Ovary (tissue), 9 donors: Measurements from ENCODE around the gene OSBPL5. TPM values are rescaled to one million over a fixed set of nuclear protein-coding genes. Genes with fewer than 3 reads are reported as not detected.

ENCODE experiments used
- DNase-seq, 5 donors: peaks; one replicate each; pipeline ENCODE4 v3.0.0-alpha.2; 2019 to 2020
- H3K27ac ChIP-seq, 2 donors: fragments of 200-600 bp; one replicate each; pipeline versions ENCODE4 v1.5.1 to v1.8.0; 2019 to 2022
- H3K27me3 ChIP-seq: fragments of 200-600 bp; one replicate; pipeline ENCODE4 v1.8.0; 2022
- H3K36me3 ChIP-seq: fragments of 200-600 bp; sonication (generic); one replicate; pipeline ENCODE4 v1.5.1; 2019
- H3K4me1 ChIP-seq: one replicate; pipeline ENCODE4 v1.8.1; 2013; ENCODE audit warnings: mild to moderate bottlenecking, moderate library complexity; ENCODE audit not compliant: insufficient read depth
- H3K4me3 ChIP-seq: fragments of 200-600 bp; sonication (generic); one replicate; pipeline ENCODE4 v1.5.1; 2017
- H3K9me3 ChIP-seq, 2 donors: fragments of 200-600 bp in 1 of 2; sonication (generic) in 1 of 2; one replicate each; pipeline versions ENCODE4 v1.5.1 to v1.8.1; 2013 to 2019; ENCODE audit warnings: mild to moderate bottlenecking in 1 of 2, moderate library complexity in 1 of 2
- EP300 ChIP-seq: sonication (generic); formaldehyde crosslinking; IDR thresholded peaks from one replicate; pipeline ENCODE4 v1.6.1; 2017; ENCODE audit warnings: antibody characterized with exemption
- POLR2A ChIP-seq: fragments of 450-650 bp; IDR thresholded peaks from one replicate; pipeline ENCODE4 v1.6.1; 2017; ENCODE audit warnings: antibody characterized with exemption, mild to moderate bottlenecking, moderate library complexity
- WGBS, 3 donors: extraction: QIAGEN DNeasy Blood & Tissue Kit in 1 of 3; methylation state at CpG; one replicate each; pipeline versions ENCODE4 v1.1.5 to v1.1.7; 2013 to 2017; 5-methylcytosine and 5-hydroxymethylcytosine counted together
- intact Hi-C, 4 donors: fragments of 100-400 bp; cut with DNase I; formaldehyde crosslinking; loops; one replicate each; pipeline versions ENCODE4 v1.11.0 to v1.15.1; 2022 to 2023
- polyA plus RNA-seq, 2 donors: library from polyadenylated mRNA; stranded (reverse); fragments of 200-250 nt in 1 of 2; fragments of 350-450 nt in 1 of 2; fragmentation: Illumina TruSeq in 1 of 2; extraction: RNeasy Lipid Tissue Mini Kit (QIAGEN cat#74804) in 1 of 2; gene quantifications; one replicate each; pipeline ENCODE4 v1.2.3, GENCODE V29; 2013 to 2014
- total RNA-seq, 7 donors: library from RNA; depleted of rRNA in 2 of 7; stranded (reverse); fragments of >200 nt in 2 of 7; fragmentation: NEBNext Ultra II Directional in 3 of 7; extraction: Animal tissue kit (Norgen Biotek cat#: 25700) in 3 of 7; gene quantifications; one replicate each; pipeline versions ENCODE4 v1.1.0 to v1.2.4, GENCODE V29; 2016 to 2023
- TF ChIP-seq, protein P1 (sequence below), 3 donors: fragments of 450-650 bp in 2 of 3; fragments of 200-600 bp in 1 of 3; IDR thresholded peaks; one replicate each; pipeline versions ENCODE4 v1.5.1 to v1.8.0; 2016 to 2022; ENCODE audit warnings: antibody characterized with exemption in 3 of 3, mild to moderate bottlenecking in 1 of 3
- donor health status: DM: no; HTN: no; CAD: no; lungs with moderate emphysema.
- donor health status: DM: no; HTN: no; CAD: no.
- donor health status: Bipolar disorder and iron deficiency.
- donor health status: DM: yes; HTN: yes; CAD: no.
- donor health status: DM: no; HTN: no; CAD: no.
- donor health status: DM: yes; HTN: yes; CAD: no.

OSBPL5 gene
- total and polyA plus RNA-seq, 9 donors, result 3.0 to 41.0 (median 23.3) TPM

DNA sequence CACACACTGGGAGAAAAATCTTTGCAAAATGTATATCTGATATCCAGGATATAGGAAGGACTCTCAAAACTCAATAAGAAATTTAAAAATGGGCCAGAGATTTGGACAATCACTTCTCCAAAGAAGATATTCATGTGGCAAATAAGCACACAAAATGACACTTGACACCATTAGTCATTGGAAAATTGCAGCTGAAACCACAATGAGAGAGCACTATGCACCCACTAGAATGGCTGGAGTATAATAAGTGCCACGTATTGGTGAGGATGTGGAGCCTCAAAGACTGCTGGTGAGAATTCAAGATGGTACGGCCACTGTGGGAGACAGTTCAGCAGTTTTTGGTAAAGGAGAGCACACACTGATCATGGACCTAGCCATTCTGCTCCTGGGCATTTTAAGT is 12.8 kb upstream of the OSBPL5 start:
- no peaks in the 10 kb centered on the region for H3K36me3 ChIP-seq
- H3K9me3 ChIP-seq, result no peaks in the 10 kb centered on the region
- TF ChIP-seq, protein P1, sequence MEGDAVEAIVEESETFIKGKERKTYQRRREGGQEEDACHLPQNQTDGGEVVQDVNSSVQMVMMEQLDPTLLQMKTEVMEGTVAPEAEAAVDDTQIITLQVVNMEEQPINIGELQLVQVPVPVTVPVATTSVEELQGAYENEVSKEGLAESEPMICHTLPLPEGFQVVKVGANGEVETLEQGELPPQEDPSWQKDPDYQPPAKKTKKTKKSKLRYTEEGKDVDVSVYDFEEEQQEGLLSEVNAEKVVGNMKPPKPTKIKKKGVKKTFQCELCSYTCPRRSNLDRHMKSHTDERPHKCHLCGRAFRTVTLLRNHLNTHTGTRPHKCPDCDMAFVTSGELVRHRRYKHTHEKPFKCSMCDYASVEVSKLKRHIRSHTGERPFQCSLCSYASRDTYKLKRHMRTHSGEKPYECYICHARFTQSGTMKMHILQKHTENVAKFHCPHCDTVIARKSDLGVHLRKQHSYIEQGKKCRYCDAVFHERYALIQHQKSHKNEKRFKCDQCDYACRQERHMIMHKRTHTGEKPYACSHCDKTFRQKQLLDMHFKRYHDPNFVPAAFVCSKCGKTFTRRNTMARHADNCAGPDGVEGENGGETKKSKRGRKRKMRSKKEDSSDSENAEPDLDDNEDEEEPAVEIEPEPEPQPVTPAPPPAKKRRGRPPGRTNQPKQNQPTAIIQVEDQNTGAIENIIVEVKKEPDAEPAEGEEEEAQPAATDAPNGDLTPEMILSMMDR (IDR thresholded peaks at IDR 0.05), result no peak
- TF ChIP-seq EP300, result no peak
- no peak for TF ChIP-seq POLR2A
- no peak overlapping the region for H3K4me3 ChIP-seq
- WGBS, 3 donors, result 77 to 83% (median 82%) methylated on average over 2 of the region's 2 CpGs
- H3K27me3 ChIP-seq, result no peaks in the 10 kb centered on the region
- H3K27ac ChIP-seq, result no peak overlapping the region
- intact Hi-C loops, result no loop called here
- DNase-seq, result no peak
- H3K4me1 ChIP-seq, result no peaks in the 10 kb centered on the region

DNA sequence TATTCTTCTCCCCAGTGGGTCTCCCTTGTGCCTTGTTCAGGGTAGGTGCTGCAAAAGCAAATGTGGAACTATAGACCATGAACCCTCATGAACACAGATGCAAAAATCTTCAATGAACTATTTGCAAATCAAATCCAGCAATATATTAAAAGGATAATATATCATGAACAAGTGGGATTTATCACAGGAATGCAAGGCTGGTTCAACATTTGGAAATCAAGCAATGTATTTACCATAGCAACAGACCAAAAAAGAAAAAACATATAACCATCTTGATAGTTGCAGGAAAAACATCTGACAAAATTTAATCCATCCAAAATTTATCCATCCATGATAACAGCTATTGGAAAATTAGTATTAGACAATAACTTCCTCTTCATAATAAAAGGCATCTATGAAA is 11.4 kb upstream of the OSBPL5 start:
- H3K4me1 ChIP-seq, result no peaks in the 10 kb centered on the region
- TF ChIP-seq POLR2A (no peak), EP300 (no peak)
- TF ChIP-seq, protein P1 (IDR thresholded peaks at IDR 0.05), result no peak
- no peak overlapping the region for H3K27ac ChIP-seq
- no peak overlapping the region for H3K4me3 ChIP-seq
- no peaks in the 10 kb centered on the region for H3K27me3 ChIP-seq
- DNase-seq, result no peak
- no peaks in the 10 kb centered on the region for H3K9me3 ChIP-seq
- no peaks in the 10 kb centered on the region for H3K36me3 ChIP-seq
- intact Hi-C loops, result no loop called here

DNA sequence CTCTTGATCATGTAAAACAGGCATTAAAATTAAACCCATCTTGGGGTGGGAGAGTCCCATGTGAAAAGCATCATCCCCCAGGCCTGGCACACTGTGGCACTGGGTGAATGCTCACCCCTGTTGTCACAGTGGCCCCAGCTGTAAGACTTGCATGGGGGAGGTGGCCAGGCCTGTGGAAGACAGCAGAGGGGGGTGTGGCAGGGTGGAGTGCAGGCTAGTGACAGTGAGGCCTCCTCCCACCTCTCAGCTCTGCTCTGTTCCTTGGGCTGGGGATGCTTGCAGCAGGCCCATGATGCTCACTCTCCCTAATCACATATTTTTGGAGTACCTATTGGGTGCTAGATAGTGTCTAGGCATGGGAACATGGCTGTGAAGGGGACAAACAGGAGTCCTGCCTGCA is 10.1 kb upstream of the OSBPL5 start:
- intact Hi-C loops, result no loop called here
- no peak for DNase-seq
- Histone ChIP-seq H3K4me3 (no peak overlapping the region), H3K27me3 (no peaks in the 10 kb centered on the region), H3K36me3 (no peaks in the 10 kb centered on the region), H3K9me3 (no peaks in the 10 kb centered on the region), H3K27ac (no peak overlapping the region), H3K4me1 (no peaks in the 10 kb centered on the region)
- no peak for TF ChIP-seq EP300
- TF ChIP-seq, protein P1 (IDR thresholded peaks at IDR 0.05), result no peak
- TF ChIP-seq POLR2A, result no peak

DNA sequence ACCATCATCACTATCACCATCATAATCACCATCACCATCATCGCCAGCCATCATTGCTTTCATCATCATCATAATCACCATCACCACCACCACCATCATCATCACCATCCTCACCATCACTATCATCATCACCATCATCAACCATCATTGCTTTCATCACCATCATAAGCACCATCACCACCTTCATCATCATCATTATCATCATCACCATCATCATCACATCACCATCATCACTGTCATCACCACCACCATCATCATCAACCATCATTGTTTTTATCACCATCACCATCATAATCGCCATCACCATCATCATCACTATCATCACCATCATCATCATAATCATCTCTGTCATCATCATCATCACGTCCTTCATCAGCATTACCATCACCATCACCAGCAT is 9.3 kb upstream of the OSBPL5 start:
- WGBS, 3 donors, result 79 to 93% (median 90%) methylated on average over 3 of the region's 3 CpGs
- Histone ChIP-seq H3K4me1 (peaks cover 2% of the 10 kb centered on the region), H3K4me3 (no peak overlapping the region), H3K27me3 (no peaks in the 10 kb centered on the region), H3K9me3 (no peaks in the 10 kb centered on the region), H3K27ac (no peak overlapping the region), H3K36me3 (no peaks in the 10 kb centered on the region)
- DNase-seq, result no peak
- intact Hi-C loops, result no loop called here
- TF ChIP-seq EP300 (no peak), POLR2A (no peak)
- TF ChIP-seq, protein P1 (IDR thresholded peaks at IDR 0.05), result no peak

DNA sequence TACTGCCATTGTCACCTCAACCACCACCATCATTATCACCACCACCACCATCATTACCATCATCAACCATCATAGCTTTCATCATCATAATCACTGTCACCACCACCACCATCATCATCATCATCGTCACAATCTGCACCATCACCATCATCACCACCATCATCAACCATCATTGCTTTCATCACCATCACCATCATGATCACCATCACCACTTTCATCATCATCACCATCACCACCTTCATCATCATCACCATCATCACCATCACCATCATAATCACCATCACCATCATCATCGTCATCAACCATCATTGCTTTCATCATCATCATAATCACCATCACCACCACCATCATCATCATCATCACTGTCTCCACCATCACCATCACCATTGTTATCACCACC is 8.7 kb upstream of the OSBPL5 start:
- intact Hi-C loops, result no loop called here
- WGBS, 3 donors, result 96 to 97% (median 97%) methylated on average over 2 of the region's 2 CpGs
- no peaks in the 10 kb centered on the region for H3K36me3 ChIP-seq

More for the DNA sequence above, 8.7 kb upstream of the OSBPL5 start:
- TF ChIP-seq EP300 (no peak), POLR2A (no peak)
- TF ChIP-seq, protein P1 (IDR thresholded peaks at IDR 0.05), result no peak
- Histone ChIP-seq H3K9me3 (no peaks in the 10 kb centered on the region), H3K27ac (no peak overlapping the region), H3K4me1 (peaks cover 6% of the 10 kb centered on the region), H3K27me3 (no peaks in the 10 kb centered on the region), H3K4me3 (no peak overlapping the region)
- no peak for DNase-seq
